Kidney (tissue), 14 donors: Measurements from ENCODE around the gene RFX8. TPM values are rescaled to one million over a fixed set of nuclear protein-coding genes. Genes with fewer than 3 reads are reported as not detected.
A peak's percentile ranks its signal among the peaks of the same experiment; 100 is the strongest.

Experiments
- DNase-seq, 5 donors: peaks; one replicate each; pipeline ENCODE4 v3.0.0-alpha.2; 2013 to 2020
- FAIRE-seq: peaks from 2 replicates; lab custom pipeline; 2012; peaks lifted over from hg19 to GRCh38; lab: Jason Lieb, UNC
- H3K27ac ChIP-seq, 2 donors: one replicate each; pipeline ENCODE4 v1.7.0; 2013; ENCODE audit warnings: low read depth in 2 of 2, low read length in 2 of 2, inconsistent platforms in 1 of 2
- H3K27me3 ChIP-seq: one replicate; pipeline ENCODE4 v1.7.1; 2013; ENCODE audit warnings: low read length, inconsistent platforms; ENCODE audit not compliant: control insufficient read depth, insufficient read depth
- H3K36me3 ChIP-seq, 3 donors: one replicate each; pipeline versions ENCODE4 v1.7.0 to v1.7.1; 2013; ENCODE audit warnings: low read length in 3 of 3, control low read depth in 1 of 3, inconsistent platforms in 1 of 3; ENCODE audit not compliant: insufficient read depth in 3 of 3, control insufficient read depth in 2 of 3
- H3K4me1 ChIP-seq, 3 donors: one replicate each; pipeline versions ENCODE4 v1.7.0 to v1.7.1; 2013; ENCODE audit warnings: low read length in 3 of 3, inconsistent platforms in 1 of 3, low read depth in 1 of 3; ENCODE audit not compliant: control insufficient read depth in 2 of 3, insufficient read depth in 2 of 3
- H3K4me3 ChIP-seq, 3 donors: one replicate each; pipeline versions ENCODE4 v1.7.0 to v1.8.1; 2013; ENCODE audit warnings: low read length in 3 of 3, control low read depth in 1 of 3, inconsistent platforms in 1 of 3
- H3K9ac ChIP-seq, 3 donors: one replicate each; pipeline versions ENCODE4 v1.7.0 to v1.7.1; 2013; ENCODE audit warnings: low read length in 3 of 3, control low read depth in 1 of 3, inconsistent platforms in 1 of 3
- H3K9me3 ChIP-seq, 3 donors: one replicate each; pipeline versions ENCODE4 v1.7.0 to v1.7.1; 2013; ENCODE audit warnings: low read length in 3 of 3, control low read depth in 1 of 3, inconsistent platforms in 1 of 3; ENCODE audit not compliant: control insufficient read depth in 2 of 3, insufficient read depth in 1 of 3
- CTCF ChIP-seq: IDR thresholded peaks from 3 replicates; pipeline ENCODE4 v1.5.1; 2012; ENCODE audit warnings: mild to moderate bottlenecking, moderate library complexity, borderline replicate concordance; ENCODE audit not compliant: insufficient read depth; ENCODE audit errors: extremely low read depth
- intact Hi-C: fragments of 100-400 bp; cut with DNase I; formaldehyde crosslinking; loops from one replicate; pipeline ENCODE4 v1.11.1; 2022
- polyA plus RNA-seq: library from polyadenylated mRNA; stranded (reverse); fragments of 350-450 nt; fragmentation: Illumina TruSeq; extraction: RNeasy Lipid Tissue Mini Kit (QIAGEN cat#74804); gene quantifications from one replicate; pipeline ENCODE4 v1.2.3, GENCODE V29; 2014; ENCODE audit warnings: low read depth, low replicate concordance; ENCODE audit not compliant: insufficient read depth
- total RNA-seq: library from RNA; stranded (reverse); fragmentation: NEBNext Ultra II Directional; extraction: Animal tissue kit (Norgen Biotek cat#: 25700); gene quantifications from one replicate; pipeline ENCODE4 v1.2.1, GENCODE V29; 2021
- donor health status: control.
- donor health status: control.
- donor health status: control.
- donor health status: control.
- donor health status: control.
- donor health status: DM: yes; HTN: yes; CAD: no.
- donor health status: Normal renal cell carcinoma (clear cell type).

The RFX8 gene
- total and polyA plus RNA-seq, 2 donors from 2014 or later: 0.28 TPM; not detected in 1

- H3K36me3 ChIP-seq: no peaks in the 10 kb centered on the region
- no peak for TF ChIP-seq CTCF
- H3K4me3 ChIP-seq: no peak overlapping the region
- H3K4me1 ChIP-seq: no peaks in the 10 kb centered on the region
- no peak overlapping the region for H3K9ac ChIP-seq
- no peak overlapping the region for H3K27ac ChIP-seq
- DNase-seq (no peak), FAIRE-seq (no peak)
- H3K27me3 ChIP-seq: no peaks in the 10 kb centered on the region
- intact Hi-C loops: no loop called here
- no peaks in the 10 kb centered on the region for H3K9me3 ChIP-seq
Measured at GRCh38 chr2:101427240-101427639, 47.7 kb downstream of the RFX8 start.

- FAIRE-seq (no peak), DNase-seq (no peak)
- Histone ChIP-seq H3K36me3 (no peaks in the 10 kb centered on the region), H3K4me3 (no peak overlapping the region), H3K4me1 (no peaks in the 10 kb centered on the region), H3K27me3 (no peaks in the 10 kb centered on the region), H3K9ac (no peak overlapping the region), H3K9me3 (no peaks in the 10 kb centered on the region), H3K27ac (no peak overlapping the region)
- TF ChIP-seq CTCF: no peak
- intact Hi-C loops: no loop called here
Measured at GRCh38 chr2:101426822-101427221, 48.1 kb downstream of the RFX8 start.

GRCh38 chr2:101420623-101421022 is 54.3 kb downstream of the RFX8 start:
- no peak for DNase-seq
- intact Hi-C loops: no loop called here
- H3K36me3 ChIP-seq: no peaks in the 10 kb centered on the region
- H3K27ac ChIP-seq: no peak overlapping the region
- H3K9me3 ChIP-seq: no peaks in the 10 kb centered on the region
- no peak overlapping the region for H3K9ac ChIP-seq
- H3K4me1 ChIP-seq: no peaks in the 10 kb centered on the region
- no peak overlapping the region for H3K4me3 ChIP-seq
- no peak for TF ChIP-seq CTCF
- no peak for FAIRE-seq
- H3K27me3 ChIP-seq: no peaks in the 10 kb centered on the region

- no peaks in the 10 kb centered on the region for H3K36me3 ChIP-seq
- intact Hi-C loops: loop anchor here (10.0 kb wide), 1 partner anchor 416 kb away; no protein-coding TSS in a partner anchor
- TF ChIP-seq CTCF: peak; percentile 55
- no peaks in the 10 kb centered on the region for H3K4me1 ChIP-seq
- H3K27me3 ChIP-seq: no peaks in the 10 kb centered on the region
- DNase-seq: peak in 3 of 5 donors; percentile 38 to 68 (median 53)
- H3K4me3 ChIP-seq: no peak overlapping the region
- no peak overlapping the region for H3K27ac ChIP-seq
- no peaks in the 10 kb centered on the region for H3K9me3 ChIP-seq
- no peak overlapping the region for H3K9ac ChIP-seq
- no peak for FAIRE-seq
Measured at GRCh38 chr2:101419096-101419663, 55.7 kb downstream of the RFX8 start.
